Upper lobe of left lung (tissue), 6 donors: ENCODE measurements around the gene PARD6A. TPM values are rescaled to one million over a fixed set of nuclear protein-coding genes. Genes with fewer than 3 reads are reported as not detected.

Experiments used
- ATAC-seq, 2 donors: fragments of 200-7000 bp; cut with Tn5 transposase; one replicate each; pipeline ENCODE4 v1.9.1; 2022; ENCODE audit warnings: mild to moderate bottlenecking in 2 of 2, moderate library complexity in 2 of 2; ENCODE audit not compliant: low FRiP score in 2 of 2
- DNase-seq, 2 donors: peaks; one replicate each; pipeline ENCODE4 v3.0.0-alpha.2; 2019 to 2020
- H3K27ac ChIP-seq, 4 donors: fragments of 200-600 bp; sonication (generic); one replicate each; pipeline ENCODE4 v1.5.1; 2016 to 2019
- H3K27me3 ChIP-seq, 4 donors: fragments of 200-600 bp; sonication (generic); one replicate each; pipeline ENCODE4 v1.5.1; 2017 to 2019
- H3K36me3 ChIP-seq, 4 donors: fragments of 200-600 bp; sonication (generic); one replicate each; pipeline ENCODE4 v1.5.1; 2016 to 2019
- H3K4me1 ChIP-seq, 4 donors: fragments of 200-600 bp; sonication (generic); one replicate each; pipeline ENCODE4 v1.5.1; 2018 to 2019
- H3K4me3 ChIP-seq, 4 donors: fragments of 200-600 bp; sonication (generic); one replicate each; pipeline ENCODE4 v1.5.1; 2017 to 2019; ENCODE audit warnings: mild to moderate bottlenecking in 2 of 4, moderate library complexity in 1 of 4
- H3K9me3 ChIP-seq, 4 donors: fragments of 200-600 bp; sonication (generic); one replicate each; pipeline ENCODE4 v1.5.1; 2018 to 2019
- EP300 ChIP-seq, 4 donors: sonication (generic); formaldehyde crosslinking; IDR thresholded peaks; one replicate each; pipeline ENCODE4 v1.5.1; 2017; ENCODE audit warnings: antibody characterized with exemption in 4 of 4, control low read depth in 2 of 4
- POLR2A ChIP-seq, 4 donors: fragments of 450-650 bp; IDR thresholded peaks; one replicate each; pipeline ENCODE4 v1.5.1; 2016 to 2017; ENCODE audit warnings: antibody characterized with exemption in 4 of 4, mild to moderate bottlenecking in 2 of 4
- POLR2AphosphoS5 ChIP-seq, 2 donors: sonication (generic); formaldehyde crosslinking; IDR thresholded peaks; one replicate each; pipeline ENCODE4 v1.5.1; 2017; ENCODE audit warnings: antibody characterized with exemption in 2 of 2
- WGBS, 2 donors: methylation state at CpG; one replicate each; pipeline ENCODE4 v1.1.5; 2017 to 2018; 5-methylcytosine and 5-hydroxymethylcytosine counted together
- total RNA-seq, 6 donors: library from RNA; depleted of rRNA in 4 of 6; stranded (reverse); fragments of >200 nt in 4 of 6; gene quantifications; one replicate each; pipeline versions ENCODE4 v1.1.0 to v1.2.1, GENCODE V29; 2016 to 2021
- TF ChIP-seq, protein P1 (sequence below), 6 experiments: fragments of 450-650 bp in 4 of 6; fragments of 200-600 bp in 2 of 6; sonication (generic) in 2 of 6; IDR thresholded peaks; one replicate each; pipeline ENCODE4 v1.5.1; 2016 to 2019; ENCODE audit warnings: antibody characterized with exemption in 6 of 6
- donor health status: DM: no; HTN: no; CAD: no; lungs with moderate emphysema.
- donor health status: DM: no; HTN: yes; CAD: no; lungs with severe emphysema.

Gene PARD6A
- total RNA-seq, 6 donors from 2014 or later, result 2.1 to 9.3 (median 6.6) TPM

DNA sequence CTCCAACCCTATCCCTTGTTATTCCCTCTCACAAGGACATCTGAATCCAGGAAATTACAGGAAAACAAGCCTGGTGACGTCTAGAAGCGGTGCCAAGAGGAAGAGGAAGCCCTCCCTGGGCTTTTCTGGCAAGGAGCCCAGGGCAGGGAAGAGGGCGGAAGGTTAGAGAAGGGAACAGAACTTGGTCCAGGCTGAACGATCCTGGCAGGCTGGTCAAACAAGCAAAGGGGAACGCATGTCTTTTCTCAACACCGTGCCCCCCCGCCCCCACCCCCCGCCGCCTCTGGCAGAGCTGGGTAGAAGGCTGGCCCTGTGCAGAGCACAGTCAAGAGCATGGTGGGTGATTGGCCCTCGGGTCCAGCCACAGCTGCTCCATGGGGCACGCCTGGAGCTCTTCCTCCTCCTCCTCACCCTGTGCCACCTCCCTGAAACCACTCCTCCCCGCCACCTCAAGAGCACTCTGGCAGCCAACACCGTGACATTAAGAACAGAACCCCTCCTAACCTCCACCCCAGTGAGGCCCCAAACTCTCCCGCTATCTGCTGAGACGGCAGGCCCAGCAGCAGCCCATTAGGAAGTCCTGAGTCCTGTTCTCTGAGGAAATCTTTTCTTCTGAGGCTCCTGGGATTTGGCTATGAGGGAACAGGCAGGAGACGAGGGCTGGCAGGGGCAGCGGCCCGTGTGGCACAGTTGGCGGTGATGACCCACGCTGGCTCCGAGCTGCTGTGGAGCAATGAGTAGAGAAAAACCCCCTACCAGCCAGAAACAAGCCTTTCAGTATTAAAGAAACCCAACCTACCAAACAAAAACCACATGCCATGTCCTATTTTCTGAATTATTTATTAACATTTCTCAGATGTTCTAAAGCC, 13.2 kb downstream of the PARD6A start:
- Histone ChIP-seq H3K4me1 (peaks cover 34 to 56% (median 43%) of the 10 kb centered on the region in 4 donors), H3K27ac (peak overlapping the region; percentile 76 to 90 (median 88)), H3K9me3 (no peaks in the 10 kb centered on the region), H3K36me3 (peaks cover 0 to 6% (median 2%) of the 10 kb centered on the region in 4 donors), H3K4me3 (peak overlapping the region in 2 of 4 donors; percentile 4 to 17), H3K27me3 (no peaks in the 10 kb centered on the region)
- DNase-seq (peak; percentile 67 to 83), ATAC-seq (peak; percentile 62 to 75)
- TF ChIP-seq POLR2AphosphoS5 (IDR thresholded peaks at IDR 0.05) (peak; percentile 68 to 83), EP300 (IDR thresholded peaks at IDR 0.05) (peak in 3 of 4 donors; percentile 67 to 79 (median 68))
- TF ChIP-seq, protein P1, sequence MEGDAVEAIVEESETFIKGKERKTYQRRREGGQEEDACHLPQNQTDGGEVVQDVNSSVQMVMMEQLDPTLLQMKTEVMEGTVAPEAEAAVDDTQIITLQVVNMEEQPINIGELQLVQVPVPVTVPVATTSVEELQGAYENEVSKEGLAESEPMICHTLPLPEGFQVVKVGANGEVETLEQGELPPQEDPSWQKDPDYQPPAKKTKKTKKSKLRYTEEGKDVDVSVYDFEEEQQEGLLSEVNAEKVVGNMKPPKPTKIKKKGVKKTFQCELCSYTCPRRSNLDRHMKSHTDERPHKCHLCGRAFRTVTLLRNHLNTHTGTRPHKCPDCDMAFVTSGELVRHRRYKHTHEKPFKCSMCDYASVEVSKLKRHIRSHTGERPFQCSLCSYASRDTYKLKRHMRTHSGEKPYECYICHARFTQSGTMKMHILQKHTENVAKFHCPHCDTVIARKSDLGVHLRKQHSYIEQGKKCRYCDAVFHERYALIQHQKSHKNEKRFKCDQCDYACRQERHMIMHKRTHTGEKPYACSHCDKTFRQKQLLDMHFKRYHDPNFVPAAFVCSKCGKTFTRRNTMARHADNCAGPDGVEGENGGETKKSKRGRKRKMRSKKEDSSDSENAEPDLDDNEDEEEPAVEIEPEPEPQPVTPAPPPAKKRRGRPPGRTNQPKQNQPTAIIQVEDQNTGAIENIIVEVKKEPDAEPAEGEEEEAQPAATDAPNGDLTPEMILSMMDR (IDR thresholded peaks at IDR 0.05), result no peak
- 27 to 33% methylated on average over 19 to 21 of the region's 21 CpGs for WGBS, 2 donors

DNA sequence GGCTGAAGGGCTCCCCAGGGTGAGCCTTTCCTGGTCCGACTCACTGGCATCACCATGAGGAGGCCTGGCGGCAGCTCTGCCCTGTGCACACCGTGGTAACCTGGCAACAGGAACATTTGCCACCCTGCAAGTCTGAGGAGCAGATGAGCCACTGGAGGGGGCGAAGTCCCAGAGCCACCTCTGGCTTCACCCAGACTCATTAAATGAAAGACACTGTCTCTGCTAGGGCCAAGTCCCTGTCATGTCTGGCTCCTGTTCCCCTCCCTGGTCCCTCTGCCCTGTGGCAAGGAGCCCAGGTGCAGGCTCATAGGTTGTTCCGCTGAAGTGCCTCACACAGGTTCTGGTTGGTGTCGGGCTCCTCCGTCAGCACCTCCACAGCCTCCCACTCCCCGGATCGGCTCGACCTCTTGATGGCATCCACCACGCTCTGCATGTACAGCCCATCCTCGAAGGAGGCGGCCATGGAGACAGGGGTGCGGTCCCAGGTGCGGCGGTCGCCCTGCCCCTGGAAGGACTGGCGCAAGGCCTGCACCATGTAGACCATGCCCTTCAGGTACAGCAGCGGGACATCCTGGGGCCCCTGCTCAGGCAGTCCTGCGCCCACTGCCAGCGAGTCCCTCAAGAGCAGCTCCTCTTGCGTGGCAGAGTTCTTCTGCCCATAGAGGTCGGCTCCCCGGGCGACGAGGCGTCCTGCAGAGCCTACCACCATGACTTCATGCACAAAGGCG, 14.3 kb downstream of the PARD6A start:
- Histone ChIP-seq H3K4me1 (peaks cover 34 to 56% (median 43%) of the 10 kb centered on the region in 4 donors), H3K36me3 (peaks cover 0 to 9% (median 2%) of the 10 kb centered on the region in 4 donors), H3K27me3 (no peaks in the 10 kb centered on the region), H3K4me3 (no peak overlapping the region), H3K27ac (peak overlapping the region; percentile 76 to 90 (median 88)), H3K9me3 (no peaks in the 10 kb centered on the region)
- DNase-seq (peak in 1 of 2 donors; percentile 79), ATAC-seq (no peak)
- 96 to 97% methylated on average over 15 to 23 of the region's 28 CpGs for WGBS, 2 donors
- no peak for TF ChIP-seq POLR2AphosphoS5 (IDR thresholded peaks at IDR 0.05)
- TF ChIP-seq POLR2A (IDR thresholded peaks at IDR 0.05), result no peak
- no peak for TF ChIP-seq EP300 (IDR thresholded peaks at IDR 0.05)
- TF ChIP-seq, protein P1 (IDR thresholded peaks at IDR 0.05), result no peak

DNA sequence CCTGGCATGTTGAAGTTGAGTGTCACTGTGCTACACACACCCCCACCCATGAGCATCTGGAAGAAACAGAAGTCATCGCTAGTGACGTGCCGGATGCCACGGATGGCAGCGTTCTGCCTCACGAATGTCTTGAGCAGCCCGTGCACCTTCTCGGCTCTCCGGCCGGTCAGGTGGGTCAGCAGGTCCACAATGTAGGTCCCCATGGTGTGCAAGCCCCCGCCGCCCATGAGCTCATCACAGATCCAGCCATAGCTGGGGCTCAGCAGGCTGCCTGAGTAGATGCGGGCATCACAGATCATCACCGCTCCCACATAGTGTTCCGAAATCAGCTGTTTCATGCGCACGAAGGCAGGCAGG, 14.8 kb downstream of the PARD6A start:
- Histone ChIP-seq H3K4me3 (no peak overlapping the region), H3K9me3 (no peaks in the 10 kb centered on the region), H3K27me3 (no peaks in the 10 kb centered on the region), H3K36me3 (peaks cover 0 to 9% (median 2%) of the 10 kb centered on the region in 4 donors), H3K4me1 (peaks cover 34 to 56% (median 43%) of the 10 kb centered on the region in 4 donors), H3K27ac (peak overlapping the region in 3 of 4 donors; percentile 87 to 90 (median 88))
- no peak for ATAC-seq
- no peak for TF ChIP-seq POLR2AphosphoS5 (IDR thresholded peaks at IDR 0.05)
- no peak for TF ChIP-seq EP300 (IDR thresholded peaks at IDR 0.05)
- TF ChIP-seq, protein P1 (IDR thresholded peaks at IDR 0.05), result no peak
- no peak for TF ChIP-seq POLR2A (IDR thresholded peaks at IDR 0.05)
- WGBS, 2 donors, result 97 to 99% methylated on average over 10 to 17 of the region's 17 CpGs
- peak in 1 of 2 donors; percentile 71 for DNase-seq

DNA sequence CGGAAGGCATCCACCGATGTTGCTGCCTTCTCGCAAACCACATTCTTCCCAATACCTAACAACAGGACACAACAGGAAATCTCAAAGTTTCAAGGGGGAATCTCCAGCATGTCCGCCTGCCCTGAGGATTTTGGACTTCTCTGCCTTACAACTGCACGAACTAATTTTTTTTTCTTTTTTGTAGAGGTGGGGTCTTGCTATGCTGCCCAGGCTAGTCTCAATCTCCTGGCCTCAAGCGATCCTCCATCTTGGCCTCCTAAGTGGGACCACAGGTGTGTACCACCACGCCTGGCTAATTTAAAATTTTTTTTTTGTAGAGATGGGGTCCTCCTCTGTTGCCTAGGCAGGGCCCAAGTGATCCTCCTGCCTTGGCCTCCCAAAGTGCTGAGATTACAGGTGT, 15.2 kb downstream of the PARD6A start:
- ATAC-seq (no peak), DNase-seq (no peak)
- no peaks in the 10 kb centered on the region for H3K9me3 ChIP-seq
- 92 to 96% methylated on average over 7 of the region's 7 CpGs for WGBS, 2 donors
- H3K27me3 ChIP-seq, result no peaks in the 10 kb centered on the region
- H3K4me1 ChIP-seq, result peaks cover 34 to 56% (median 43%) of the 10 kb centered on the region in 4 donors
- peaks cover 0 to 9% (median 2%) of the 10 kb centered on the region in 4 donors for H3K36me3 ChIP-seq
- TF ChIP-seq POLR2AphosphoS5 (IDR thresholded peaks at IDR 0.05) (no peak), EP300 (IDR thresholded peaks at IDR 0.05) (no peak), POLR2A (IDR thresholded peaks at IDR 0.05) (no peak)
- TF ChIP-seq, protein P1 (IDR thresholded peaks at IDR 0.05), result no peak
- H3K27ac ChIP-seq, result peak overlapping the region in 2 of 4 donors; percentile 48 to 90
- no peak overlapping the region for H3K4me3 ChIP-seq
